Measurements from ENCODE around the gene USP35. TPM values are rescaled to one million over a fixed set of nuclear protein-coding genes. Genes with fewer than 3 reads are reported as not detected.

USP35 gene
- total RNA-seq, 1 donor from 2014 or later, result 5.8 TPM

GRCh38 chr11:78180751-78181150, 8.0 kb upstream of the USP35 start:
- Histone ChIP-seq H3K9me3 (replicated peaks) (no peaks in the 10 kb centered on the region), H3K4me1 (peaks cover 10% of the 10 kb centered on the region), H3K4me3 (no peak overlapping the region), H3K36me3 (peaks cover 12% of the 10 kb centered on the region), H3K27me3 (ENCODE audit: low read depth) (no peaks in the 10 kb centered on the region), H3K27ac (replicated peaks) (no peak overlapping the region)
- no peak for TF ChIP-seq CTCF (IDR thresholded peaks at IDR 0.05; ENCODE audit: borderline replicate concordance)
- no peak for DNase-seq
- intact Hi-C loops (cut with micrococcal nuclease), result no loop called here

GRCh38 chr11:78181185-78181584, 7.5 kb upstream of the USP35 start:
- intact Hi-C loops (cut with micrococcal nuclease), result no loop called here
- Histone ChIP-seq H3K4me3 (no peak overlapping the region), H3K4me1 (peaks cover 14% of the 10 kb centered on the region), H3K27me3 (ENCODE audit: low read depth) (no peaks in the 10 kb centered on the region), H3K36me3 (peaks cover 10% of the 10 kb centered on the region), H3K9me3 (replicated peaks) (no peaks in the 10 kb centered on the region), H3K27ac (replicated peaks) (no peak overlapping the region)
- DNase-seq, result no peak
- no peak for TF ChIP-seq CTCF (IDR thresholded peaks at IDR 0.05; ENCODE audit: borderline replicate concordance)

- TF ChIP-seq CTCF (IDR thresholded peaks at IDR 0.05; ENCODE audit: borderline replicate concordance), result no peak
- peak overlapping the region; percentile 91 for H3K27ac ChIP-seq (replicated peaks)
- H3K4me3 ChIP-seq, result peak overlapping the region; percentile 89
- intact Hi-C loops (cut with micrococcal nuclease), result no loop called here
- no peaks in the 10 kb centered on the region for H3K27me3 ChIP-seq (ENCODE audit: low read depth)
- H3K36me3 ChIP-seq, result peaks cover 3% of the 10 kb centered on the region
- H3K9me3 ChIP-seq (replicated peaks), result no peaks in the 10 kb centered on the region
- no peak for DNase-seq
- H3K4me1 ChIP-seq, result peaks cover 67% of the 10 kb centered on the region
Measured at GRCh38 chr11:78187366-78188285, 1.1 kb upstream of the USP35 start.

GRCh38 chr11:78189174-78189724, 530 bp downstream of the USP35 start:
- TF ChIP-seq CTCF (IDR thresholded peaks at IDR 0.05; ENCODE audit: borderline replicate concordance), result no peak
- Histone ChIP-seq H3K4me3 (peak overlapping the region; percentile 89), H3K27me3 (ENCODE audit: low read depth) (no peaks in the 10 kb centered on the region), H3K9me3 (replicated peaks) (no peaks in the 10 kb centered on the region), H3K27ac (replicated peaks) (peak overlapping the region; percentile 91), H3K36me3 (no peaks in the 10 kb centered on the region), H3K4me1 (peaks cover 67% of the 10 kb centered on the region)
- intact Hi-C loops (cut with micrococcal nuclease), result no loop called here
- no peak for DNase-seq

GRCh38 chr11:78189851-78190250, 1.1 kb downstream of the USP35 start:
- no peak overlapping the region for H3K27ac ChIP-seq (replicated peaks)
- intact Hi-C loops (cut with micrococcal nuclease), result no loop called here
- H3K4me1 ChIP-seq, result peaks cover 67% of the 10 kb centered on the region
- no peak for DNase-seq
- H3K27me3 ChIP-seq (ENCODE audit: low read depth), result no peaks in the 10 kb centered on the region
- peak overlapping the region; percentile 89 for H3K4me3 ChIP-seq
- H3K36me3 ChIP-seq, result no peaks in the 10 kb centered on the region
- TF ChIP-seq CTCF (IDR thresholded peaks at IDR 0.05; ENCODE audit: borderline replicate concordance), result no peak
- H3K9me3 ChIP-seq (replicated peaks), result no peaks in the 10 kb centered on the region

Measured in left ventricle myocardium inferior (tissue), 1 donor.